GM23338 (cell line): ENCODE results near the gene ITPR2.

Source experiments
- EZH2 ChIP-seq: fragments of 200-600 bp; sonication (generic); IDR thresholded peaks from one replicate; pipeline ENCODE4 v1.8.0; 2017; ENCODE audit warnings: antibody characterized with exemption, mild to moderate bottlenecking, low read depth; ENCODE audit not compliant: unreplicated experiment
- EZH2phosphoT487 ChIP-seq: fragments of 200-600 bp; sonication (generic); IDR thresholded peaks from one replicate; pipeline ENCODE4 v1.8.1; 2018; ENCODE audit warnings: antibody characterized with exemption; ENCODE audit not compliant: unreplicated experiment
- JUNB ChIP-seq: IDR thresholded peaks from one replicate; pipeline ENCODE4 v1.6.1; 2016; ENCODE audit warnings: antibody characterized with exemption; ENCODE audit not compliant: unreplicated experiment
- NANOG ChIP-seq: IDR thresholded peaks from 2 replicates; pipeline ENCODE4 v1.6.1; 2016; ENCODE audit warnings: antibody characterized with exemption, borderline replicate concordance
- POLR2AphosphoS5 ChIP-seq: IDR thresholded peaks from 2 replicates; pipeline ENCODE4 v1.6.1; 2016; ENCODE audit warnings: antibody characterized with exemption, low read depth
- TF ChIP-seq, protein P1 (sequence below), 2 experiments: fragments of 200-600 bp in 1 of 2; sonication (generic) in 1 of 2; conservative IDR thresholded peaks; 2 replicates each; pipeline versions ENCODE4 v1.5.1 to v1.6.1; 2016 to 2017; ENCODE audit warnings: antibody characterized with exemption in 2 of 2, low read depth in 2 of 2, mild to moderate bottlenecking in 2 of 2, moderate library complexity in 1 of 2
- TF ChIP-seq, protein P2 (sequence below): IDR thresholded peaks from one replicate; pipeline ENCODE4 v1.6.1; 2018; ENCODE audit warnings: antibody characterized with exemption; ENCODE audit not compliant: unreplicated experiment

DNA sequence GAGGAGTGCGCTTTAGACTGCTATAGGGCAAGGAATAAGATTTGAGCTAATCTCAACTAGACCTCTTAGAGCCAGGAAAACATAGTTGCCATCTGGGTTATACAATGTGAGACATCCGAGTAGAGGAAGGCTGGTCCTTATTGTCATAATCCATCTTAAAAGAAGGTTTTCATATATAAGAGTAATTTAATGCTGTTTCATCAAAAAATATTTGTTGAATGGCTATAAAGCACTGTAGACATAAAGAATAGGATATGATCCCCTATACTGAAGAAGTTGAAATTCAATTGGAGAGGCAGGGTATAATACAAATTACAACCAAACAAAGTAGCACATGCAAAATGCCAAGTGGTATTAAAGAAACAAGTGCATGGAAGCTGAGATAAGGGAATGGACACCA is 343.1 kb downstream of the ITPR2 start:
- no peak for TF ChIP-seq JUNB
- TF ChIP-seq, protein P1, sequence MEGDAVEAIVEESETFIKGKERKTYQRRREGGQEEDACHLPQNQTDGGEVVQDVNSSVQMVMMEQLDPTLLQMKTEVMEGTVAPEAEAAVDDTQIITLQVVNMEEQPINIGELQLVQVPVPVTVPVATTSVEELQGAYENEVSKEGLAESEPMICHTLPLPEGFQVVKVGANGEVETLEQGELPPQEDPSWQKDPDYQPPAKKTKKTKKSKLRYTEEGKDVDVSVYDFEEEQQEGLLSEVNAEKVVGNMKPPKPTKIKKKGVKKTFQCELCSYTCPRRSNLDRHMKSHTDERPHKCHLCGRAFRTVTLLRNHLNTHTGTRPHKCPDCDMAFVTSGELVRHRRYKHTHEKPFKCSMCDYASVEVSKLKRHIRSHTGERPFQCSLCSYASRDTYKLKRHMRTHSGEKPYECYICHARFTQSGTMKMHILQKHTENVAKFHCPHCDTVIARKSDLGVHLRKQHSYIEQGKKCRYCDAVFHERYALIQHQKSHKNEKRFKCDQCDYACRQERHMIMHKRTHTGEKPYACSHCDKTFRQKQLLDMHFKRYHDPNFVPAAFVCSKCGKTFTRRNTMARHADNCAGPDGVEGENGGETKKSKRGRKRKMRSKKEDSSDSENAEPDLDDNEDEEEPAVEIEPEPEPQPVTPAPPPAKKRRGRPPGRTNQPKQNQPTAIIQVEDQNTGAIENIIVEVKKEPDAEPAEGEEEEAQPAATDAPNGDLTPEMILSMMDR (conservative IDR thresholded peaks at IDR 0.05; ENCODE audit: low read depth in 2 of 2): no peak
- TF ChIP-seq, protein P2, sequence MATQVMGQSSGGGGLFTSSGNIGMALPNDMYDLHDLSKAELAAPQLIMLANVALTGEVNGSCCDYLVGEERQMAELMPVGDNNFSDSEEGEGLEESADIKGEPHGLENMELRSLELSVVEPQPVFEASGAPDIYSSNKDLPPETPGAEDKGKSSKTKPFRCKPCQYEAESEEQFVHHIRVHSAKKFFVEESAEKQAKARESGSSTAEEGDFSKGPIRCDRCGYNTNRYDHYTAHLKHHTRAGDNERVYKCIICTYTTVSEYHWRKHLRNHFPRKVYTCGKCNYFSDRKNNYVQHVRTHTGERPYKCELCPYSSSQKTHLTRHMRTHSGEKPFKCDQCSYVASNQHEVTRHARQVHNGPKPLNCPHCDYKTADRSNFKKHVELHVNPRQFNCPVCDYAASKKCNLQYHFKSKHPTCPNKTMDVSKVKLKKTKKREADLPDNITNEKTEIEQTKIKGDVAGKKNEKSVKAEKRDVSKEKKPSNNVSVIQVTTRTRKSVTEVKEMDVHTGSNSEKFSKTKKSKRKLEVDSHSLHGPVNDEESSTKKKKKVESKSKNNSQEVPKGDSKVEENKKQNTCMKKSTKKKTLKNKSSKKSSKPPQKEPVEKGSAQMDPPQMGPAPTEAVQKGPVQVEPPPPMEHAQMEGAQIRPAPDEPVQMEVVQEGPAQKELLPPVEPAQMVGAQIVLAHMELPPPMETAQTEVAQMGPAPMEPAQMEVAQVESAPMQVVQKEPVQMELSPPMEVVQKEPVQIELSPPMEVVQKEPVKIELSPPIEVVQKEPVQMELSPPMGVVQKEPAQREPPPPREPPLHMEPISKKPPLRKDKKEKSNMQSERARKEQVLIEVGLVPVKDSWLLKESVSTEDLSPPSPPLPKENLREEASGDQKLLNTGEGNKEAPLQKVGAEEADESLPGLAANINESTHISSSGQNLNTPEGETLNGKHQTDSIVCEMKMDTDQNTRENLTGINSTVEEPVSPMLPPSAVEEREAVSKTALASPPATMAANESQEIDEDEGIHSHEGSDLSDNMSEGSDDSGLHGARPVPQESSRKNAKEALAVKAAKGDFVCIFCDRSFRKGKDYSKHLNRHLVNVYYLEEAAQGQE: no peak
- TF ChIP-seq POLR2AphosphoS5: no peak
- TF ChIP-seq EZH2: no peak
- TF ChIP-seq EZH2phosphoT487: no peak
- no peak for TF ChIP-seq NANOG
